B cell (primary cell): ENCODE results near the gene THADA. TPM values are rescaled to one million over a fixed set of nuclear protein-coding genes. Genes with fewer than 3 reads are reported as not detected.

ENCODE experiments used
- ATAC-seq: fragments of 200-7000 bp; cut with Tn5 transposase; one replicate; pipeline ENCODE4 v1.10.0; 2021; ENCODE audit warnings: low read depth, mild to moderate bottlenecking, moderate number of reproducible peaks, moderate library complexity
- CTCF ChIA-PET: fragments of 350-600 bp; sonication (Branson Sonifier 250); formaldehyde crosslinking; loops from one replicate; lab custom pipeline; 2021; ENCODE audit warnings: antibody characterized with exemption, inconsistent platforms; lab: Charles Lee
- POLR2A ChIA-PET: fragments of 350-600 bp; sonication (Branson Sonifier 250); formaldehyde crosslinking; loops from one replicate; lab custom pipeline; 2021; ENCODE audit warnings: antibody characterized with exemption; lab: Charles Lee
- DNase-seq: peaks from one replicate; pipeline ENCODE4 v3.0.0; 2013
- H2AFZ ChIP-seq: 2 replicates; pipeline ENCODE4 v1.6.1; 2012; ENCODE audit warnings: mild to moderate bottlenecking, low read depth, low read length; ENCODE audit not compliant: insufficient read depth, poor library complexity, severe bottlenecking
- H3K27ac ChIP-seq, 2 donors: 1 replicate in 1 of 2; 2 replicates in 1 of 2; pipeline ENCODE4 v1.5.1; 2012 to 2013; ENCODE audit warnings: low read length in 2 of 2, mild to moderate bottlenecking in 2 of 2, moderate library complexity in 1 of 2
- H3K27me3 ChIP-seq, 4 experiments: fragments of 200-600 bp in 1 of 4; sonication (generic) in 1 of 4; replicated peaks in 1 of 4; 1 replicate in 2 of 4; 2 replicates in 2 of 4; pipeline versions ENCODE4 v1.6.1 to v1.7.0; 2013 to 2016; ENCODE audit warnings: low read length in 3 of 4, mild to moderate bottlenecking in 2 of 4, mixed read lengths in 1 of 4, moderate library complexity in 1 of 4; ENCODE audit not compliant: insufficient read depth in 4 of 4, control insufficient read depth in 3 of 4; ENCODE audit errors: control extremely low read depth in 1 of 4
- H3K36me3 ChIP-seq, 2 experiments: replicated peaks in 1 of 2; 1 replicate in 1 of 2; 2 replicates in 1 of 2; pipeline versions ENCODE4 v1.6.1 to v1.7.1; 2013; ENCODE audit warnings: low read length in 1 of 2; ENCODE audit not compliant: insufficient read depth in 2 of 2, control insufficient read depth in 1 of 2; ENCODE audit errors: control extremely low read depth in 1 of 2, extremely low read depth in 1 of 2
- H3K4me1 ChIP-seq, 2 donors: fragments of 200-600 bp in 1 of 2; sonication (generic) in 1 of 2; 1 replicate in 1 of 2; 2 replicates in 1 of 2; pipeline versions ENCODE4 v1.5.1 to v1.6.1; 2013 to 2017; ENCODE audit warnings: low read length in 2 of 2; ENCODE audit not compliant: control insufficient read depth in 2 of 2, insufficient read depth in 2 of 2
- H3K4me2 ChIP-seq: replicated peaks from 2 replicates; pipeline ENCODE3; 2012; ENCODE audit warnings: mild to moderate bottlenecking, low read depth, low read length; ENCODE audit not compliant: poor library complexity, severe bottlenecking
- H3K4me3 ChIP-seq, 5 experiments: fragments of 200-600 bp in 1 of 5; sonication (generic) in 1 of 5; 1 replicate in 3 of 5; 2 replicates in 2 of 5; pipeline versions ENCODE4 v1.5.1 to v1.7.0; 2011 to 2016; ENCODE audit warnings: low read length in 4 of 5, mild to moderate bottlenecking in 4 of 5, low read depth in 2 of 5, control low read depth in 1 of 5, moderate library complexity in 1 of 5; ENCODE audit not compliant: insufficient read depth in 1 of 5; ENCODE audit errors: control extremely low read depth in 1 of 5, extremely low read depth in 1 of 5
- H3K79me2 ChIP-seq: fragments of 200-600 bp; sonication (generic); one replicate; pipeline ENCODE4 v1.6.0; 2016; ENCODE audit warnings: low read length; ENCODE audit not compliant: control insufficient read depth, insufficient read depth
- H3K9ac ChIP-seq: fragments of 200-600 bp; sonication (generic); 2 replicates; pipeline ENCODE4 v1.6.1; 2017; ENCODE audit warnings: mild to moderate bottlenecking, low read length, moderate library complexity
- H3K9me3 ChIP-seq, 3 donors: one replicate each; pipeline versions ENCODE4 v1.6.1 to v1.7.1; 2013; ENCODE audit warnings: low read length in 2 of 3; ENCODE audit not compliant: control insufficient read depth in 2 of 3, insufficient read depth in 1 of 3; ENCODE audit errors: control extremely low read depth in 1 of 3
- H4K20me1 ChIP-seq: 2 replicates; pipeline ENCODE4 v1.6.0; 2012; ENCODE audit warnings: mild to moderate bottlenecking, low read length; ENCODE audit not compliant: insufficient read depth, control insufficient read depth, poor library complexity, severe bottlenecking
- H3K27ac Mint-ChIP-seq: one replicate; pipeline ENCODE4 v1.8.0; 2021; ENCODE audit warnings: mixed read lengths
- H3K27me3 Mint-ChIP-seq: one replicate; pipeline ENCODE4 v1.8.0; 2021; ENCODE audit warnings: mixed read lengths
- H3K4me1 Mint-ChIP-seq: one replicate; pipeline ENCODE4 v1.8.0; 2021; ENCODE audit warnings: mixed read lengths
- H3K4me3 Mint-ChIP-seq: one replicate; pipeline ENCODE4 v1.8.0; 2021; ENCODE audit warnings: mixed read lengths
- H3K9me3 Mint-ChIP-seq: one replicate; pipeline ENCODE4 v1.8.0; 2022; ENCODE audit warnings: mixed read lengths; ENCODE audit not compliant: insufficient read depth
- CTCF ChIP-seq: fragments of 200-600 bp; IDR thresholded peaks from one replicate; pipeline ENCODE4 v1.8.0; 2022; ENCODE audit warnings: antibody characterized with exemption, mild to moderate bottlenecking
- EZH2 ChIP-seq: IDR thresholded peaks from 2 replicates; pipeline ENCODE4 v1.6.1; 2012; ENCODE audit warnings: borderline replicate concordance, low read depth, mild to moderate bottlenecking, moderate library complexity, low read length; ENCODE audit not compliant: insufficient read depth, poor library complexity, severe bottlenecking
- WGBS: methylation state at CpG from one replicate; pipeline ENCODE4 v1.1.5; 2013; ENCODE audit warnings: missing lambda C conversion rate; ENCODE audit not compliant: insufficient coverage; 5-methylcytosine and 5-hydroxymethylcytosine counted together
- intact Hi-C: fragments of 100-400 bp; cut with micrococcal nuclease; formaldehyde crosslinking; loops from one replicate; pipeline ENCODE4 v1.10.0; 2022
- polyA plus RNA-seq: library from polyadenylated mRNA; depleted of rRNA; stranded (reverse); fragments of >200 nt; gene quantifications from 2 replicates; pipeline ENCODE4 v1.2.3, GENCODE V29; 2012
- total RNA-seq, 2 donors: library from RNA; stranded (reverse); fragments of 120-200 nt in 1 of 2; gene quantifications; 1 replicate in 1 of 2; 2 replicates in 1 of 2; pipeline versions ENCODE4 v1.2.3 to v1.2.4, GENCODE V29; 2013 to 2022

The THADA gene
- total and polyA plus RNA-seq, 2 donors (not counting 1 experiment from before 2014, with no cell fraction given): 17.6 to 48.5 TPM

DNA sequence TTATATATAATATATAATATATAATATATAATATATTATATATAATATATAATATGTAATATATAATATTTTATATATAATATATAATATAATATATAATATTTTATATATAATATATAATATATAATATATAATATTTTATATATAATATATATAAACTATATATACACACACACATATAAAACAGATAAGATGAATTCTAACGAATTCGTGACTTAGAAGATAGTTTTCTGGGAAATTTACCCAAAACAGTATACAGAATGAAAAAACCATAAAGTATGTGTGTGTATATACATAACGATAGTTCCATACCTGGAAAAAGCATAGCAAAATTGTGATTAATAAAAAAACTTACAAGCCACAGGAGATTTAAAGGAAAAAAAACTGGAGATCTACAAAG, 80.6 kb downstream of the THADA start:
- ChIA-PET CTCF (no interaction called here), POLR2A (no interaction called here)
- Mint-ChIP-seq H3K4me1 (peaks cover 22% of the 10 kb centered on the region), H3K27ac (no peak overlapping the region), H3K9me3 (no peaks in the 10 kb centered on the region), H3K4me3 (no peak overlapping the region), H3K27me3 (no peaks in the 10 kb centered on the region)
- Histone ChIP-seq H4K20me1 (no peaks in the 10 kb centered on the region), H3K4me2 (no peak overlapping the region), H2AFZ (no peak overlapping the region), H3K27ac (no peak overlapping the region), H3K79me2 (no peaks in the 10 kb centered on the region), H3K36me3 (peaks cover 3 to 13% of the 10 kb centered on the region in 2 experiments), H3K4me3 (no peak overlapping the region), H3K27me3 (no peaks in the 10 kb centered on the region), H3K9ac (no peak overlapping the region), H3K4me1 (peaks cover 5% of the 10 kb centered on the region in 2 donors), H3K9me3 (no peaks in the 10 kb centered on the region)
- WGBS: no CpG with 5 or more reads among the region's 3 CpGs
- no peak for ATAC-seq
- no peak for DNase-seq
- TF ChIP-seq EZH2 (no peak), CTCF (no peak)
- intact Hi-C loops: no loop called here

- H2AFZ ChIP-seq: no peak overlapping the region
- intact Hi-C loops: no loop called here
- no peak overlapping the region for H3K27ac ChIP-seq
- Mint-ChIP-seq H3K27me3 (no peaks in the 10 kb centered on the region), H3K27ac (no peak overlapping the region), H3K9me3 (no peaks in the 10 kb centered on the region), H3K4me3 (no peak overlapping the region), H3K4me1 (peaks cover 18% of the 10 kb centered on the region)
- ChIA-PET POLR2A (interaction anchor here (0.7 kb wide), 1 partner anchor 285 kb away, joined by 3 read pairs; no protein-coding TSS in a partner anchor), CTCF (no interaction called here)
- WGBS: 100% methylated on average over 2 of the region's 3 CpGs
- no peak overlapping the region for H3K4me2 ChIP-seq
- H3K9me3 ChIP-seq: no peaks in the 10 kb centered on the region
- H3K27me3 ChIP-seq: no peaks in the 10 kb centered on the region
- DNase-seq (no peak), ATAC-seq (no peak)
- H4K20me1 ChIP-seq: no peaks in the 10 kb centered on the region
- no peaks in the 10 kb centered on the region for H3K79me2 ChIP-seq
- H3K4me1 ChIP-seq: peaks cover 5% of the 10 kb centered on the region in 2 donors
- TF ChIP-seq EZH2 (no peak), CTCF (no peak)
- no peak overlapping the region for H3K4me3 ChIP-seq
- no peak overlapping the region for H3K9ac ChIP-seq
- H3K36me3 ChIP-seq: peaks cover 3 to 15% of the 10 kb centered on the region in 2 experiments
Observed at GRCh38 chr2:43513796-43514195, 82.0 kb downstream of the THADA start.
